HepG2 (cell line): ENCODE data around the gene LZTR1. TPM values are rescaled to one million over a fixed set of nuclear protein-coding genes. Genes with fewer than 3 reads are reported as not detected.

ENCODE experiments used
- ATAC-seq: fragments of 200-7000 bp; cut with Tn5 transposase; 3 replicates; pipeline ENCODE4 v1.9.1; 2020; ENCODE audit warnings: mild to moderate bottlenecking, moderate library complexity
- BruUV-seq: library from RNA; stranded (reverse); fragments of 400-500 nt; replicated peaks from 2 replicates; lab custom pipeline; 2021; lab: Mats Ljungman, UMichigan
- CTCF ChIA-PET: fragments of 300-600 bp; formaldehyde crosslinking; extraction: SDS; loops from one replicate; lab custom pipeline; 2021; ENCODE audit warnings: low total read pairs, inconsistent platforms, low intra/inter-chr PET ratio; lab: Yijun Ruan, JAX
- POLR2A ChIA-PET: fragments of 350-600 bp; sonication (Branson Sonifier 250); formaldehyde crosslinking; loops from one replicate; lab custom pipeline; 2020; ENCODE audit warnings: antibody characterized with exemption, inconsistent platforms; lab: Yijun Ruan, JAX
- DNase-seq: peaks from one replicate; pipeline ENCODE4 v3.0.0-alpha.2; 2015; ENCODE audit warnings: low spot score
- FAIRE-seq: peaks from 3 replicates; lab custom pipeline; 2011; peaks lifted over from hg19 to GRCh38; lab: Jason Lieb, UNC
- H2AFZ ChIP-seq: one replicate; pipeline ENCODE4 v1.6.1; 2011; ENCODE audit warnings: low read length, inconsistent platforms
- H3K27ac ChIP-seq: fragments of 300-600 bp; 3 replicates; pipeline ENCODE4 v1.8.0; 2011; ENCODE audit warnings: mixed run types, mild to moderate bottlenecking, mixed read lengths, low read length, inconsistent platforms; ENCODE audit not compliant: insufficient read depth; ENCODE audit errors: extremely low read length
- H3K27me3 ChIP-seq, 2 experiments: fragments of 200-600 bp in 1 of 2; 2 replicates in 1 of 2; 3 replicates in 1 of 2; pipeline versions ENCODE4 v1.6.0 to v1.8.0; 2011; ENCODE audit warnings: low read length in 2 of 2, mild to moderate bottlenecking in 2 of 2, moderate library complexity in 2 of 2, inconsistent platforms in 1 of 2; ENCODE audit not compliant: insufficient read depth in 2 of 2, control insufficient read depth in 1 of 2
- H3K36me3 ChIP-seq, 2 experiments: fragments of 200-600 bp in 1 of 2; replicated peaks in 1 of 2; 2 replicates in 1 of 2; 3 replicates in 1 of 2; pipeline versions ENCODE4 v1.5.1 to v1.8.0; 2011; ENCODE audit warnings: low read length in 2 of 2, inconsistent platforms in 1 of 2; ENCODE audit not compliant: insufficient read depth in 2 of 2, control insufficient read depth in 1 of 2
- H3K4me1 ChIP-seq: 2 replicates; pipeline ENCODE4 v1.5.1; 2012; ENCODE audit warnings: low read length, inconsistent platforms; ENCODE audit not compliant: insufficient read depth
- H3K4me2 ChIP-seq: 2 replicates; pipeline ENCODE4 v1.6.0; 2011; ENCODE audit warnings: low read depth, low read length, inconsistent platforms
- H3K4me3 ChIP-seq, 3 experiments: fragments of 200-600 bp in 1 of 3; sonication (generic), shearing (Covaris generic) in 1 of 3; replicated peaks in 1 of 3; 2 replicates each; pipeline ENCODE4 v1.5.1; 2011 to 2016; ENCODE audit warnings: low read length in 3 of 3, inconsistent platforms in 2 of 3, low read depth in 2 of 3, mild to moderate bottlenecking in 2 of 3, control low read depth in 1 of 3, mixed read lengths in 1 of 3; ENCODE audit not compliant: insufficient read depth in 1 of 3
- H3K79me2 ChIP-seq: one replicate; pipeline ENCODE4 v1.6.1; 2011; ENCODE audit warnings: low read length, inconsistent platforms; ENCODE audit not compliant: insufficient read depth
- H3K9ac ChIP-seq: 2 replicates; pipeline ENCODE4 v1.6.0; 2011; ENCODE audit warnings: mild to moderate bottlenecking, low read depth, low read length, inconsistent platforms; ENCODE audit not compliant: insufficient read depth
- H3K9me3 ChIP-seq: 2 replicates; pipeline ENCODE4 v1.5.1; 2012; ENCODE audit warnings: mild to moderate bottlenecking, low read length
- H4K20me1 ChIP-seq: 2 replicates; pipeline ENCODE4 v1.6.0; 2011; ENCODE audit warnings: inconsistent platforms, mild to moderate bottlenecking, low read length, moderate library complexity; ENCODE audit not compliant: insufficient read depth
- ATAD3A ChIP-seq: sonication (generic); formaldehyde crosslinking; IDR thresholded peaks from 2 replicates; pipeline ENCODE4 v1.4.0; 2020; ENCODE audit warnings: missing genetic modification reagents
- CEBPB ChIP-seq: IDR thresholded peaks from 2 replicates; pipeline ENCODE4 v1.6.1; 2011; ENCODE audit warnings: low read depth, low read length, improper control_type of control experiment, borderline replicate concordance
- DNMT1 ChIP-seq: sonication (generic); formaldehyde crosslinking; IDR thresholded peaks from 2 replicates; pipeline ENCODE4 v1.5.1; 2020; ENCODE audit warnings: mild to moderate bottlenecking, missing genetic modification reagents
- HNF4A ChIP-seq: sonication (generic); formaldehyde crosslinking; IDR thresholded peaks from 2 replicates; pipeline ENCODE4 v1.4.0; 2020; ENCODE audit warnings: missing genetic modification reagents
- JDP2 ChIP-seq: sonication (generic); formaldehyde crosslinking; IDR thresholded peaks from 2 replicates; pipeline ENCODE4 v1.8.1; 2022; ENCODE audit warnings: missing genetic modification reagents, borderline replicate concordance
- KDM5A ChIP-seq: fragments of 200-600 bp; sonication (generic); IDR thresholded peaks from 2 replicates; pipeline ENCODE4 v1.7.0; 2018; ENCODE audit warnings: antibody characterized with exemption, mild to moderate bottlenecking, low read length, borderline replicate concordance
- MAX ChIP-seq: IDR thresholded peaks from 2 replicates; pipeline ENCODE4 v1.6.1; 2012; ENCODE audit warnings: inconsistent platforms
- MYPOP ChIP-seq: sonication (generic); formaldehyde crosslinking; IDR thresholded peaks from 2 replicates; pipeline ENCODE4 v1.8.1; 2023; ENCODE audit warnings: mild to moderate bottlenecking, moderate library complexity, missing genetic modification reagents
- REXO4 ChIP-seq: sonication (generic); formaldehyde crosslinking; IDR thresholded peaks from 2 replicates; pipeline ENCODE4 v1.8.0; 2022; ENCODE audit warnings: missing genetic modification reagents, mild to moderate bottlenecking, borderline replicate concordance
- TMF1 ChIP-seq: sonication (generic); formaldehyde crosslinking; IDR thresholded peaks from 2 replicates; pipeline ENCODE4 v1.8.1; 2022; ENCODE audit warnings: low read depth, missing genetic modification reagents
- ZBTB4 ChIP-seq: sonication (generic); formaldehyde crosslinking; IDR thresholded peaks from 2 replicates; pipeline ENCODE4 v1.4.0; 2020; ENCODE audit warnings: missing genetic modification reagents, mild to moderate bottlenecking, borderline replicate concordance
- ZBTB7A ChIP-seq: sonication (generic); formaldehyde crosslinking; IDR thresholded peaks from 2 replicates; pipeline ENCODE4 v1.8.0; 2022; ENCODE audit warnings: mild to moderate bottlenecking, missing genetic modification reagents
- ZNF138 ChIP-seq: sonication (generic); formaldehyde crosslinking; IDR thresholded peaks from 2 replicates; pipeline ENCODE4 v1.5.0; 2020; ENCODE audit warnings: mild to moderate bottlenecking, low read depth, missing genetic modification reagents
- ZXDC ChIP-seq: sonication (generic); formaldehyde crosslinking; IDR thresholded peaks from 2 replicates; pipeline ENCODE4 v1.5.0; 2020; ENCODE audit warnings: mild to moderate bottlenecking, missing genetic modification reagents
- WGBS: methylation state at CpG from one replicate; pipeline ENCODE4 v1.1.6; 2017; ENCODE audit warnings: low lambda C conversion rate; 5-methylcytosine and 5-hydroxymethylcytosine counted together
- in situ Hi-C: cut with HindIII; loops from 2 replicates; pipeline ENCODE4 v1.10.0; 2017; ENCODE audit warnings: low pct_unique_long_range_greater_than_20kb; ENCODE audit not compliant: extremely low pct_ligation_motif_present
- intact Hi-C: fragments of 100-400 bp; cut with micrococcal nuclease; formaldehyde crosslinking; loops from one replicate; pipeline ENCODE4 v1.10.0; 2022; ENCODE audit not compliant: unreplicated experiment
- polyA plus RNA-seq, 8 experiments: library from polyadenylated mRNA; depleted of rRNA in 3 of 8; stranded (reverse) in 7 of 8; unstranded in 1 of 8; fragments of >200 nt; fragmentation: Illumina TruSeq in 4 of 8; extraction: Trizol in 4 of 8; gene quantifications; 2 replicates each; pipeline versions ENCODE4 v1.2.1 to v1.2.3, GENCODE V29; 2011 to 2016; ENCODE audit warnings: low read depth in 4 of 8, missing spikeins in 1 of 8, mixed read lengths in 1 of 8; ENCODE audit not compliant: insufficient read depth in 1 of 8
- total RNA-seq, 5 experiments: library from RNA; depleted of rRNA; stranded (reverse); fragments of >200 nt; fragmentation: Illumina TruSeq; extraction: Trizol; gene quantifications; 2 replicates each; pipeline ENCODE4 v1.2.3, GENCODE V29; 2016; ENCODE audit warnings: low read depth in 1 of 5

The LZTR1 gene
- total and polyA plus RNA-seq, 2 of the 13 experiments (the other 11 are each of a cell fraction or from before 2014, with no cell fraction given): 21.8 to 22.4 TPM

GRCh38 chr22:21031545-21032036 is 49.5 kb downstream of the LZTR1 start (continued):
- no peak for TF ChIP-seq JDP2 (CRISPR knock-in tag)
- TF ChIP-seq ZBTB7A (CRISPR knock-in tag): no peak
- TF ChIP-seq DNMT1: no peak
- TF ChIP-seq CEBPB: no peak
- no peak for TF ChIP-seq ZXDC (CRISPR knock-in tag)

- ChIA-PET CTCF (no interaction called here), POLR2A (no interaction called here)
- intact Hi-C loops (no loop called here), in situ Hi-C loops (no loop called here)
- no peaks in the 10 kb centered on the region for H3K79me2 ChIP-seq
- no peaks in the 10 kb centered on the region for H3K36me3 ChIP-seq
- peaks cover 14 to 50% of the 10 kb centered on the region in 2 experiments for H3K27me3 ChIP-seq
- WGBS: 90% methylated on average over 20 of the region's 59 CpGs
- H3K9me3 ChIP-seq: no peaks in the 10 kb centered on the region
- no TSS peak for BruUV-seq
- no peak within 1 kb of the TSS for H3K4me2 ChIP-seq
- H4K20me1 ChIP-seq: no peaks in the 10 kb centered on the region
- no peaks in the 10 kb centered on the region for H3K4me1 ChIP-seq
- ATAC-seq (no peak), DNase-seq (no peak), FAIRE-seq (no peak)
- H3K4me3 ChIP-seq: no peak within 1 kb of the TSS
- no peak within 1 kb of the TSS for H3K9ac ChIP-seq
- H2AFZ ChIP-seq: no peak within 1 kb of the TSS
- no peak within 1 kb of the TSS for H3K27ac ChIP-seq
- TF ChIP-seq ZNF138 (CRISPR knock-in tag) (no peak), KDM5A (no peak), HNF4A (no peak), TMF1 (CRISPR knock-in tag) (no peak), REXO4 (CRISPR knock-in tag) (no peak), MAX (no peak), ZBTB4 (CRISPR knock-in tag) (no peak), MYPOP (CRISPR knock-in tag) (no peak), ATAD3A (CRISPR knock-in tag) (no peak)
Measured at GRCh38 chr22:21032037-21032867, 50.2 kb downstream of the LZTR1 start, which contains the start of gene SLC7A4. TSS of gene SLC7A4 (minus strand) at chr22:21032561. CDS start at chr22:21031812, 749 bp downstream.
